Astrocyte of the spinal cord (primary cell): Measurements from ENCODE around the gene FBXL5.

Experiments used
- DNase-seq: peaks from one replicate; pipeline ENCODE4 v3.0.0; 2011; ENCODE audit warnings: low read depth, low spot score
- H3K4me3 ChIP-seq: 2 replicates; pipeline ENCODE4 v1.5.1; 2011; ENCODE audit warnings: low read depth, mild to moderate bottlenecking, low read length, moderate library complexity
- in situ Hi-C: cut with HindIII; loops from 2 replicates; pipeline ENCODE4 v1.10.0; 2017; ENCODE audit warnings: low sequenced_read_pairs
- TF ChIP-seq, protein P1 (sequence below): IDR thresholded peaks from 2 replicates; pipeline ENCODE4 v1.5.1; 2012; ENCODE audit warnings: low read depth, mild to moderate bottlenecking, low read length, inconsistent platforms

The FBXL5 gene

DNA sequence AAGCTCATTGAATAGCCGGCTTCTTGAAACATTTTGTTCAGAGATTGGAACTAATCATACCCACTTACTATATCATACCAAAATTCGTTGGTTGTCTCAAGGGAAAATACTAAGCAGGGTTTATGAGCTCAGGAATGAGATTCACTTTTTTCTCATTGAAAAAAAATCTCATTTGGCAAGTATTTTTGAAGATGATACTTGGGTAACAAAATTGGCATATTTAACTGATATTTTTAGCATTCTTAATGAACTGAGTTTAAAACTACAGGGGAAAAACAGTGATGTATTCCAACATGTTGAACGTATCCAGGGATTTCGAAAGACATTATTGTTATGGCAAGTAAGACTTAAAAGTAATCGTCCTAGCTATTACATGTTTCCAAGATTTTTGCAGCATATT is 32.9 kb upstream of the FBXL5 start:
- DNase-seq: no peak
- TF ChIP-seq, protein P1, sequence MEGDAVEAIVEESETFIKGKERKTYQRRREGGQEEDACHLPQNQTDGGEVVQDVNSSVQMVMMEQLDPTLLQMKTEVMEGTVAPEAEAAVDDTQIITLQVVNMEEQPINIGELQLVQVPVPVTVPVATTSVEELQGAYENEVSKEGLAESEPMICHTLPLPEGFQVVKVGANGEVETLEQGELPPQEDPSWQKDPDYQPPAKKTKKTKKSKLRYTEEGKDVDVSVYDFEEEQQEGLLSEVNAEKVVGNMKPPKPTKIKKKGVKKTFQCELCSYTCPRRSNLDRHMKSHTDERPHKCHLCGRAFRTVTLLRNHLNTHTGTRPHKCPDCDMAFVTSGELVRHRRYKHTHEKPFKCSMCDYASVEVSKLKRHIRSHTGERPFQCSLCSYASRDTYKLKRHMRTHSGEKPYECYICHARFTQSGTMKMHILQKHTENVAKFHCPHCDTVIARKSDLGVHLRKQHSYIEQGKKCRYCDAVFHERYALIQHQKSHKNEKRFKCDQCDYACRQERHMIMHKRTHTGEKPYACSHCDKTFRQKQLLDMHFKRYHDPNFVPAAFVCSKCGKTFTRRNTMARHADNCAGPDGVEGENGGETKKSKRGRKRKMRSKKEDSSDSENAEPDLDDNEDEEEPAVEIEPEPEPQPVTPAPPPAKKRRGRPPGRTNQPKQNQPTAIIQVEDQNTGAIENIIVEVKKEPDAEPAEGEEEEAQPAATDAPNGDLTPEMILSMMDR: no peak
- H3K4me3 ChIP-seq: no peak overlapping the region
- in situ Hi-C loops: no loop called here

DNA sequence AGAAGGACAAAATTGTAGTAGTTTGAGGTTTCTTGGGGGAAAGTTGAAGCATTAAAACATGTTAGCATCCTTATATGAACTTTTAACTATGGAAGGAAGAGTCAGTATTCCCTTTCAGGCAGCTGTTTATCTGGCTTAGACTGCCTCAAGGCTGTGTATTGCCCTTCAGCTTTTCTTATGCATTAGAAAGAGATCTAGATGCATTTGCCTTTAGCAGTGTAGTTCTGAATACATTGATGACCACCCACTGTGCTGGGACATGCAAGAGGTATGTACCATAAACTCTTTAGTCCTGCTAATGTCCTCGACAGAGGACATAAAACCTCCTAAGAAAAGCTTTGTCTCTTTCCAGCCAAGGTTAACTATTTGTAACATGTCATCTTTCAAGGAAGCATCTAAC is 29.3 kb upstream of the FBXL5 start:
- DNase-seq: no peak
- in situ Hi-C loops: no loop called here
- H3K4me3 ChIP-seq: no peak overlapping the region
- TF ChIP-seq, protein P1: no peak

DNA sequence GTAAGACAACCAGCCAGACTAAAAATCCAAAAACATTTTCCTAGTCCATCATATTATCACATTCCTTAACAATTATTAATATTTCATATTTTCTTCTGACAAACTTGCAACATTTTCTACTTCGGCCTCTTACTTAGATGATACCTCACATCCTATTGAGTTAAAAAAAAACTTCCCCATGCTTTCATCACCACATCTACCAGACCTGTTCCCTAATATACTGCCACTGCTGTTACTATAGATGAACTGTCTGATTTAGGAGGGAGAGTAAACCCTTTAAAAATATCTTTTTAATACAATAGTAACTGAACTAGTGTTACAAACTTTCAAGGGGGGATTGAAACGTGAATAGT is 28.0 kb upstream of the FBXL5 start:
- no peak for DNase-seq
- TF ChIP-seq, protein P1: no peak
- peak overlapping the region; percentile 93 for H3K4me3 ChIP-seq
- in situ Hi-C loops: no loop called here

DNA sequence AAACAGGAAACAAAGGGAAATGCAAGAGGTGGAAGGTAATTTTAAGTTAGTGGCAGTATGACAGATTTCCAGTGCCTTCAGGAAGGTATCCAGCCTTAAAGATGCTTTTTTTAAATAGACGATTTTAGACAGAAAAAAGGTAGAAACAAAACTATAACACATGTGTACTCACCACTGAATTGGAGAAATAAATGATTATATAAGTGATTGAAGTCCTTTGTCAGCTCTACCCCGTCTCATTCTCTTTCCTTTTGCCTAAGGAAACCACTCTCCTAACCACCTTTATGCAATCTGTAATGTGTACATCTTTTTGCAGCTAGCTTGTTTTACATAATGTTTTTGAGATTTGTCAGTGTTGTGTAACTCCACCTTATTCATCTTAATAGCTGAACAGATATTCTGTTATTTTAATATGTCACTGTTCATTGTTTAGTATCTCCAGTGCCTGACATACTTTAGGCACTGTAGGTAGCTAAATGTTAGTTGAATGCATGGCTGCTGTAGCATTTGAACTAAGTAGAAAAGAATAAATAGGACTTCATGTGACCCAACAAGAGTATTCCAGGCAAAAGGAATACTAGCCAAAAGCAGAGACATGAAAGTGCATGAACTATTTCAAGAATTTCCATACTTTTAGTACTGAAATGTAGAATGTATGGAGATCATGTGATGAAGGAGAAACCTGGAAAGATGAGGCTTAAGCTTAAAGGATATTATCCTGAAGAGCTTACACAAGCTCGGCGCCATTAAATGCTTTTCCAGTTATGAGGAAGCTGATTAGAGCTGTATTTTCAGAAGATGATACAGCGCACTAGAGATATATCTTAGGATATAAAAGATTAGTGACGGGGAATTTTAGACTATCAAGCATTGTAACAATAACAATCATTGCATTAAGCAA is 27.3 kb upstream of the FBXL5 start:
- TF ChIP-seq, protein P1: no peak
- peak; percentile 30 for DNase-seq

DNA sequence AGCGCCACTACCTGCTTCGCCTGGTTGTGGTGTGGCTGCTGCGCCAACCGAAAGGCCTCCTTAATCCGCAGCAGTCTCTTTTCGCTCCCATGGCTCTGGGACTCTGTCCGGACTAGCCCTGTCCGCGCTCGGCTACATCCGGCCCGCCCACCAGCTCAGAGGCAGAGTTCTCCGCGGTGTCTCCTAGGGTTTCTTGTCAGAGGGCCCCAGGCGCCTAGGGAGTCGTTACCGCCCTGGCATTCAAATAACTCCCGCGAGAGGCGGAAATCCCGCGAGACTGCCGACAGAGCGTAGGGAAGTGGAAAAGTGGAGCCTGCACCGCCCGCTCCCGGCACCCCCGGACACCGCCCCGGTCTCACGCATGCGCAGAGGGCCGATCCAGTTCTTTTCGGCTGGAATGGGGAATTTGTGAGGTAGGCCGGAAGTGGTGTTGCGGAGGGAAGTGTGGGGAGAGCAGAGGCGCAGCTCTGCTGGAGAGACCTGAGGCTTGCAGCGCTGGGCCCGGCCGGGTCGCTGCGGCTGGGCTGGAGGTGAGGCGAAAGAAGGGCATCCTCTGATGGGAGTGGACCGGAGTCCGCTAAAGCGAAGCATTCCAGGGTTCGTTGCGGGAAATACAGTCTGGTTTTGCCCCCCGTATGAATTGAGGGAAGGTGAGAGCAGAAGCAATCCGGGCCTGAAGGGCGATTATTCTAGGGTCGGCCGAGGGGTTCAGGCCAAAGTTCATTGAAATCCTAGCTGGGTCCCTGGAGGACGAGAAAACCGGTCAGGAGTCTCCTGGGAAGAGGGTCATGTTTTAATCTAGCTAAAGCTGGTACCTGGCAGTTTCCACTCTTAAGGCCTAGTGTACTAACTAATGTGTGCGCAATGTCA is 26.4 kb upstream of the FBXL5 start, which contains the start of gene FAM200B:
Gene FAM200B, plus strand, starts transcription at position 456 of the 870 bp plus-strand sequence. CDS start 5,151 bp downstream, outside the sequence.
- TF ChIP-seq, protein P1: peak; percentile 10
- peak within 1 kb of the TSS; percentile 93 for H3K4me3 ChIP-seq
- in situ Hi-C loops: no loop called here
- DNase-seq: peak; percentile 99

More for the DNA sequence above, 27.3 kb upstream of the FBXL5 start:
- peak overlapping the region; percentile 93 for H3K4me3 ChIP-seq
- in situ Hi-C loops: no loop called here

DNA sequence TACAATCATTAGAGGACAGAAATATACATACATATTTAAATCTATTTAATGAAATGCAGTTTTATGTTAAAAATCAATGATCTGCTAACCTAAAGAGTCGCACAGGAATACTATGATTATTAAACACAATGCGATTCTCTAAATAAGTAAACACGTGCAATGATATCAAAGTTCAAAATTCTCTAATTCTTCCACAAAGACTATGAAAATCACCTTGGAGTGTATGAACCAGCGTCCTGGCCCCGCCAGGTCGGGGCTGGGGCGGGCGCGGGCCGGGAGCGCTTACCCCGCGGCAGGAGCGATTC is 25.9 kb upstream of the FBXL5 start:
- H3K4me3 ChIP-seq: peak overlapping the region; percentile 93
- TF ChIP-seq, protein P1: no peak
- DNase-seq: no peak
- in situ Hi-C loops: no loop called here
